GM19438 (cell line): ENCODE results near the gene SETBP1.

Experiments used
- ATAC-seq: cut with Tn5 transposase; IDR thresholded peaks from one replicate; pipeline ENCODE4 v1.9.1; 2021; ENCODE audit warnings: low read depth; ENCODE audit not compliant: unreplicated experiment

The SETBP1 gene

DNA sequence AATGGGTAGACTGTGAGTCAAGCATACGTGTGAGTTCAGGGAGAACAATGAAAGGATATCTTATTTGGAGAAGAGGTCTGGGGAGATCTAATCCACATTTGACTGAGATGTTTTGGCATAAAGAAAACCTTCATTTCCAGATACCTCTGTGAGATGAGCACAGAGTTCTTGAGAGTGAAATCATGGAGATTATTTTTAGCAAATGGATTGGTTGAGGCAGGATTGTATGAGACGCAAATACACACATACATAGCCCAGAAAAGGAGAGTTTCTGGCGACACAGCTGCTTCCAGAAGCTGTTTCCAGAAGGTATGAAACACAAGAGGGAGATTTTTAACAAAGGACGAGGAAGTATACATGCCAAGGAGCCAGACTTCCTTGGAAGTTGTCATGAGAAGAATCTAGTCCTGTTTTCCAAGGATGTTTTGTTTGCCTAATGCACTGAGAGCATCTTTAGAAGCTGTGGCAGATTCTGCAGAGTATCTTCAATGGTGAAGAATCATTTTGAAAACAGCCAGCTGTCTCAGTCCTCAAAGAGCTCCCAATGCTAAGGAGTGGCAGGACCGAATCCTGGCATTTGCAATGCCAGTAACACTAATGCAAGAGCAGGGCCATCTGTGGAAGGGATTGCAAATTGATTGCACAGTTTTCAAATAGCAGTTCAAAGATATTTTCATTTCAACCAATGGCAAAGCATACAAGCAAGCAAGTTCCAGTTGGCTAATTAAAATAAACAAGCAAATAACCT is 177.2 kb downstream of the SETBP1 start:
- ATAC-seq: no peak

DNA sequence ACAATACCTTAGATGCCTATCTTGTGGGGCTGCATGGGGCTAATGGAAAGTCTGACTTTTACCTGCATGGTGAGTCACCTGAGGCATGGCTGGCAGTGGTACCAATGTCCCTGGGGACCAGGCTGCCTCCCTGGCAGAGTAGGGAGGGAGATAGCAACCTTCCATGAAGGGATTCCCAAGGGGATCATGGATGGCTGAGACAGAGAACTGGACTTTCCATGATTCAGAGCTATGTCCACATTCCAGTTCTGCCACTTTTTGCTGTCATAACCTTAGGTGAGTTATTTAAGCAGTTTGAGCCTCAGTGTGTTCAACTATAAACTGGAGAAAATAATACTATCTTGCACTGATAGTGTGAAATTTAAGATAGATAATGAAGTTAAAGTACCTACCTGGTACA is 178.6 kb downstream of the SETBP1 start:
- ATAC-seq: no peak

DNA sequence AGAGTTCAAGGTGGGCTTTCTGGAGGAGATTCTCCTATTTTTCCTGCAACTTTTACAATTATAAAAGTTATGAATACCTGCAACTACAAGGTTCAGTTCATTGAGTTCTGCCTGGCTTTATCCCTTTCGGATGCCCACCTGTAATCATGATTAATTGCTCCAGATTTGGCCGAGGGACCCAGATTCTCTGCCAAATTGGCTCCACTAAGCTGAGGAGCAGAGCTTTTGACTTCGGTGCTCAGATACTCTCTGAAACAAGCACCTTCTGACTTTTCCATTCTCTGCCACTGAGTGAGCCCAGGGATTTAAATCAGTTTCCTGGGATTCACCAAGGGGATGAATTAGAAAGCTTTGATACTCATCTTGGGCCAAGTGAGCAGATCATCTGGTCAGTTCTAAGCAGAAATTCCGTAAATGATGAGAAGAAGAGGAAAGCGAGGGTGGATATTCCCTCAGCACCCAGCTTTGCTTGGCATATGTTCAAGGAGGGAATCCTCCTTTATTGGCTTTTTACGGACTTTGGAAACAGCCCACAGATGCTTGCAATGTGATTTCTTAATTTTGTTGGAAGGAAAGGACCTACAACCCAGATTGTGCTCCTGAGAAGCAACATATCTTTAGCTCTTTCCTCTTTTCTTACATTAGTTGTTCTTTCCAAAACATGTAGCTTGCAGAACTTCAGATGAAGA is 179.2 kb downstream of the SETBP1 start:
- no peak for ATAC-seq

DNA sequence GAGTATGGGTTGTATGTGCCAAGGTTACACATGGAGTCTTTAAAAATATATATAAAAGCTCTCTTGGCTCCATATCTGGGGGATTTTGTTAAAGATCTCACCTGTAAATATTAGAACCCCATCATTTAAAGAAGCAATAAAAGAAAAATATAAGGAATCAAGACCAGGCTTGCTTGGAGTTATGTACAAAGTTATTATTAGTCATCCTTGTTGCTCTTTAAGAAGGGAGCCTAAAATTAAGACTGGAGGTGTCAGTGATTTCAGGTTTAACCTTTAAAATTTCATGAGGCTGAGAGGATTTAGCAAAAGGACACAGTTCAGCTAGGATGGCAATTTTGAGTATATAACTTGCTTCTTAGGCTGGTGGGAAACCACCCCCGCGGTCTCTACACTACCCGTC is 181.4 kb downstream of the SETBP1 start:
- ATAC-seq: no peak

DNA sequence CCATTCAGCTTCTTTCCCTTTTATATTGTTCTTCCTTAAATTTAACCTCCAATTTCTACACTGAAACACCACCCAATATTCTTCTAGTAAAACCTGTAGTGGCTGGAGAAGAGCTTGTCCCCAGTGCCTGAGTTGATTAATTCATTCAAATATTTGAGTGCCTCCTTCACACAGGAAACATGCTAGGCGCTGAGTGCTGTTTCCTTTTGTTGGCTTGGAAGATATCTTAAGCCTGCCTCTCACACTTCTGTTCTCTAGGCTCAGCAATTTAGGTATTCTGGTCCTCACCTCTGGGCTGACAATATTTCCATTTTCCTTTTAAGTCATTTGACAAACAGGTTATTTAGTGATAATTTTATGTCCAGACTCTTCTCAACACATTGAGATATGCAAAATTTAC is 185.4 kb downstream of the SETBP1 start:
- ATAC-seq: no peak

DNA sequence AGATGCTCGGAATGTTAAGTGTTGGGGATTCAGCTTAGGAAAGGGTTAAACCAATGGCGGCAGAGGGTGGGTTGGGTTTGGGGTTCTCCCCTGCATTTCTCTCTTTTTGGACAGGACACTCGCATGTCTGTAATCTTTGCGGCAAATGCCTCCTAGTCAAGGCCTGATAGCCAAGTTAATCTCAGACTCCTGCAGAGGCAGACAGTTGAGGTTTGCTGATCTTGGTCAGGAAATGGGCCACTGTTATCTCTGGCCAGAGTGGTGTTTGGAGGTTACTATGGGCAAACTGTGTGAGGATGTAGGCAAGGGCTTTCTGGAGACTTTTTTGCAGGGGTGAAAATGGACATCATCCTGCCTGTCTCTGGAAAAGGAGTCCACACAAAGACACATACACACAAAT is 188.8 kb downstream of the SETBP1 start:
- ATAC-seq: no peak

DNA sequence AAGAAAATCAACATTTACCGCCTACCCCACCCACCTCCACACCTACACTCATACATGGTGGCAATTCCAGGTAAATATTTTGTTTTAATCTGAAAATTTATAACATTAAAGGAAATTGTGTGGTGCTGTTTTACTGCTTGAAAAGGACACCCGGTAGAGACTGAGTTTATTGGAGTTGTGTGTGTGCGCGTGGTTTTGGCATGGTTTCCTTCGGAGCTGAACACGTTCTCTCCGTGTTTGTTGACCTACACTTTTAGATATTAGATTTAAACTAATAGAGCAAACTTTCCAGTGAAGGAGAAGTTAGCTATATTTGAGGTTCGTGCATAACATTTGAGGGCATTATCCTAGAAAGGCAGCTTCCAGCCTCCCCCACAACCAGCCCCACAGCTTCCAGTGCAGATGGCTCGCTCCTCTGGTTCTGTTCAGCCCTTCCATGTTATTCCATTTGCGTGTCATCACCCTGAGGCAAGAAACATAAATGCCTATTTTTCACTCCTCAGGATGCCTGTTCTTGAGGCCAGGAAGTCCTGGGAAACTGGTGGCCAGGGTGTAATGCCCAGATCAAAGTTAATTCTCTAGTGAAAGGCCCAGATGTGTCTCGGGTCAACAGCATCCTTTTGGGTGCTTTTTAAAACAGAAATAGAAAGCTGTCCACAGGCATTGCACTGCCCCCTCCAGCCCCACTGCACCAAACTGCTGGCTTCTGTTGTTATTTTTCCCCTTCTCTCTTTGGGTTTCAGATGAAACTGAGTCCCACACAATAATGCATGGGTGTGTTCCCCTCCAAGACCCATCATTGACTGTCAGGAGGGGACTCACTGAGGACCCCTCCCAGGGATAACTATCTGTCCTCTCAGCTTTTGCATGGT is 190.2 kb downstream of the SETBP1 start:
- no peak for ATAC-seq

DNA sequence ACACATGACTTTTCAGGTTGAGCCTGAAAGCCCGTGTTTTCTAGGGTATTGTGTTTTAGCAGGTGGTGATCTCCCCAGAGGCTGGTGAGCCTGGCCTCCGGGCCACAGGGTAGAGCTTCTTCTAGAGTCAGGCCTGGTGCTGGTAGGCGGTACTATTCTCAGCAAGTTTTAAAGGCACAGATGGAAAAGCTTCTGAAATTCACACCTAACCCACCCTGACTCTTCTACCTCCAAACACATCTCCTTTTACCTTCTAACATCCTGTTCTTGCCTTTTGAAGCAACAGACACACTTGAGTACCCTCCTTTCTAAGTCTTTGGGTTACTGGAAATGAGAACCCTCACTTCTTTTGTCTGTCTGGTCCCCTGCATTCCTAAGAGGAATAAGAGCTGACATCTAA is 191.1 kb downstream of the SETBP1 start:
- ATAC-seq: no peak

DNA sequence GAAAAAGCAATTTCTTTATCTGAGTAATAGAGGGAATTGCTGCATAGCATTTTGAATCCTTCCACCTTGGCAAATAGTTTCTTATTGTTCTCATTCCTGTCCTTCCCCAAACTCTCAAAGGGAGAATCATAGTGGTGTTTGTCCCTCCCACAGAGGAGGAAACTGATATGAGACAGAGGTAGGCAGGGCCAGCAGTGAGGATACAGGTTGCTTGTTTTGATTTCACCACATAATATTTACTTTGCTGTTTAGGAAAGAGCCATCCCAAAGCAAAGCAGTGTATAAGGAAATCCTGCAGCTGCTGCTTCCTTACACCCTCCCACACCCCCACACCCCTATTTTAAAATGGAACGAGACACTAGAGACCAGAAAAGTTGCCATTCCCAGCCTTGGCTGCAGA is 195.3 kb downstream of the SETBP1 start:
- no peak for ATAC-seq

DNA sequence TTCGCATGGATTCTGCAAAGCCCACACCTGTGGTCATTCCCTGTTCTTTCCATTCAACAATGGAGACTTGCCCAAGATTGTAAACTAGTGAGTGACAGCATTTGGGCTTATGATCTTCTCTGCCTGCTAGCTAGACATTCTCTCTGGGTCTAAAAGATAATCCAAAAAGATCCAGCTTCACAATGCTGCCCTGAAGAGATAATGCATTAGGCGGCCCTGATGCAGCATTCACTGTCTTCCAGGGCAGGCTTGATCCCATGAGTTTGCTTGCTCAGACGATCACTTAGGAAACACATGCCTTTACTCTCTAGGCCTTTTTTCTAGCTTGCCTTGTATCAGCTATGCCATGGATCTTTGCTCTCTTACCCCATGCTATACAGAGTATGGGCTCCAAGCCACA is 196.1 kb downstream of the SETBP1 start:
- ATAC-seq: no peak

DNA sequence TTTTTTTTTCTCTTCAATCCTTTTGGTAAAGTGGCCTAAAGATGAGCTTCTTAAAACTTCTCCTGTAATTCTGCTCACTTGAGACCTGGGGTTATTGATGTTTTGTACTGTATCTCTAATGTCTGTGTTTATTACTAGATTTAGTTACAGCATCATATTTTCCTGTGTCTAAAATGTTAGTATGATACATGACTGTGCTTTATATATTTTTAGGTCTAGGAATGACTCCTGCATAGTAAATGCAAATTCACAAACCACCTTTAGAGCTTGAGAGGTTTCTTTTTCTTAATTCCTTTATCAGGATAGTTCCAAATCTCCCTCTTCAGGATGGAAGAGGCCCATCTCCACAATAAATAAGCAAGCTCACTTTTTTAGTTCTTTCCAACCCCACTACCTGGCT is 197.6 kb downstream of the SETBP1 start:
- ATAC-seq: no peak

DNA sequence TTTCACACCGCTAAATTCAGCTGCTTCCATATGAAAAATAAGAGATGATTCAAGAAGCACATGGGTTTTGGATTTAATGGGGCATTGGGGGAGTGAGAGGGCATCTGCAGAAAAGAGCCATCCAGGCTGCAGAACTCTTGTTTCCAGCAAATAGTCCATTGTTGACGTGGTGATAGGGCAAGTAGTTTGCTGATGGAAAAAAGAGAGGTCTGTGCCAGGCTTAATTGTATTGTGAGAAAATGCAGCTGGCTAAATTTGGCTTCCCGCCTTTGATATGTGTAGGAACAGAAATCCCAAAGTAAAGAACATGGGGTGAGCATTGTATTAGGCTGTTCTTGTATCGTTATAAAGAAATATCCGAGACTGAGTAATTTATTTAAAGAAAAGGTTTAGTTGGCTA is 199.5 kb downstream of the SETBP1 start:
- no peak for ATAC-seq

DNA sequence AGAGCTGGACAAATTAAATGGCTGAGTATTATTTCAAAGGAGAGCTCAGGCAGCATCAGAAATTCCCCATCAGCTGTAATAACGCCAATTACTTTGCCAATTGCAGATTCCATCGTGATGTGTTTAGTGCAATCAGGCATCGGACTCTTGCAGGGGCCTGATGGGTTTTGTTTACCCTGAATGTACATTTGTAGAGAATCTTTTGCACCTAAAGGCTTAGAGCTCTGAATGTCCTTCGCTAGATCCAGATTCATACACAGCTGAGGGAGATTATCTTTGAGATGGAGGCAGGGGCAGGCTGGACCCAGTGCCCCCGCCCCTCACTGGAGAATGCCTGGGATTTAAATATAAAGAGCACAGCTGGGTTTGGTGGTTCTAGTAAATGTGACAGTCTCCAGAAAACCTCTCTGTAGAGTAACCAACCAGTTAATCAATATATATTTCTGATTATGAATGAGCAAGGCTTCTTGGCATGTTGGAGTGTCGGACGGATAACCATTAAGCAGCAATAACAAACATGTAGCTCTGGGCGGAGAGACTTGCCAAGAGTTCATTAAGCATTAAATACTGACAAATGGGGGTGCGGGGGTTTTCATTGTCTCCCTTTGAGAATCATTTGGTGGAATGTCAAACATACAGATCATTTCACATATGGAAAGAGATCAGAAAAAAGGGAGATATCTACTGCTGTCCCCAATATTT is 200.9 kb downstream of the SETBP1 start:
- no peak for ATAC-seq

DNA sequence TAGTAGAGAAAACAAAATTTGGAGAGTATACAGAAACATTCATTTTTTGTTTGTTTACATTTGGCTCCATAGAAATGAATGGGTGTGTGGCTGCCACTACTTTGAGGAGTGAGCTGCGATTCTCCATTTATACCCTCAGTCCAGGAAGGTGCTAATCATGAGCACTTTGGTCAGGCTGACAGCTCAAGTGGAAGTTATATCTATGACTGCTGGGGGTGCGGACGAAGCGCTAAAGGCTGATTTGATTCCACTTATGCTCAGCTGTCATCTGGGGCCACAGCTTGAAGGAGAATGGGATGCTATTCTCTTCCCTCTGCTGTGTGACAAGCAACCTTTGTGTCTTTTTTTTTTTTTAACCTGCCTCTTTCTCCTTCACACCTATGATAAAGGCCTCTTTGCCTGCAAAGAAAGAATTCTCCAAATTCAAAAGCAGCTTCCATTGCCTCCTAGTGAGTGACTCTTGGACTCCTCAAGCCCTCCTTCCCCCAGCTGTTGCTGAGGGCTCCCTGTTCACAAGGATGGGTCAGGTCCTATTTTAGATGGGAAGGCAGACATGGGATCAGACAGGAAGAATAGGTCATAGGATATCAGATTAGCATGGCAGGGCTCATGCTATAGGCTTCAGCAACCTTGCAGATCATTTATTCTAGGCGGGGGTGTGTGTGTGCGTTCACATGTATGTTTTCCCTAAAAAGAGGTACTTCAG is 201.6 kb downstream of the SETBP1 start:
- no peak for ATAC-seq

DNA sequence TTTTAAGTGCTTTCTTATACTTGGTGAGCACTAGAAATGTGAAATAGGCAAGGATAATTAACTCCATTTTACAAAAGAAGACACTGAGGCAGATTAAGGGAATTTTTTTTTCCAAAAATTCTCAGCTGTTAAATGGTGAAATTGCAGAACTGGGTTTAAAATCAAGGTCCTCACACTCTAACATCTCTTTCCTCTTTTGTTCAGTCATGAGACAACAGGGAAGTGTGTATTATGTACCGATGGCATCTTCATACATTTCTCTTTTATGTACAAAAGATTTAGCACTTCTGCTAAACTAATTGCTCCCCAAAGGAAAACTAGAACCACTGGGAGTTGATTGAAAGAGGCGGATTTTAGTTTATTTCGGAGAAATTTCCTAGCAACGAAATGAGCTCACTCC is 203.0 kb downstream of the SETBP1 start:
- no peak for ATAC-seq

DNA sequence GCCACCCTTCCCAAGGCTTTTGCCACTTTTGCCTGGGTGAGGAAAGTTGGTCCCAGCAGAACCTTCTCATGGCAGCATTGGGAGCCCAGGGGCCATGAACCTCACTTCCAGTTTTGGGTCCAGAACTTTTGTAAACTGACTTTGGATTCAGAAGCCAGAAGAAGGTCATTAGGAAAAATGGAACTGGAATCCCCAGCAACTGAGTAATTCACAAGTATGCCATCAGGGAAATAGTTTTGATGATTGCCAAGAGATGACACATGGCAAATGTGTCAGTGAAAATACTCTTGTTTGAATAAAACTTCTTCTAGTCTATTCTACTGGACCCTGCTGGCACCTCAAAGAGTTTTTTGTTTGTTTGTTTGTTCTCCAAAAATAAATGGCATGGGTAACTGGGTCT is 203.7 kb downstream of the SETBP1 start:
- ATAC-seq: no peak

DNA sequence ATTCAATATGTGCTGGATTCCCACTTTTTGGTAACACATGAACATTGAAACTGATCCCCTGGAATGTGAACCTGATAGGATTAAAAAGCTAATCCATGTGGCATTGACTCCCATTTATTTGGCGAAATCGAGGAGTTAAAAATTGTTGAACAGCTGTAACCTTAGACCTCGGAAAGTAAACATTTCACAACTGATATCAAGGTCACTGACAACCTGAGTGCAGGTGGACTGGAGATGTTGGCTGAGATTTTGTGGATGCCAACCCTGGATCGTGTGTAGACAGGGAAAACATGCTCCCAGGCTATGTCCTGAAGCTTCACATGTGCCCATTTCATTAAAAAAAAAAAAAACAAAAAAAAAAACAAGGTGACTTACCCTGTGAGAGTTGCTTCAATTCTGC is 204.8 kb downstream of the SETBP1 start:
- ATAC-seq: no peak

DNA sequence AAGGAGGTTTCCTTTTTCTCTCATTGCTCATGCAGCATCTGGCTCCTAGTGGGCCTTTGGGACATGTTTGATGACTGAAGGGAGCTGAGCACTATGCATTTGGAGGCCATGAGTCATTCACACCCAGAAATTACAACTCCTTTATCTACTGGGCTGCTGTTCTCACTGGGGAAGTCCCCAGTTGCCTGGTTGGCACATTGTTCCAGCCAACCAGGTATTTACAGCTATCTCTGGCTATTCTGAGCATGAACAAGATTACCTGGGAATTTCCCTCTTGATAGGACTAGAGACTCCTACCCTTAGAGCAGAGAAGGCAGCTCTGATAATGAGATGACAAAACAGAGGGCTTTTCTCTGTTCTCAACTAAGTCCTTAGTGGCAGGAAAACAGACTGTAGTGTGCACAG is 206.5 kb downstream of the SETBP1 start:
- no peak for ATAC-seq

DNA sequence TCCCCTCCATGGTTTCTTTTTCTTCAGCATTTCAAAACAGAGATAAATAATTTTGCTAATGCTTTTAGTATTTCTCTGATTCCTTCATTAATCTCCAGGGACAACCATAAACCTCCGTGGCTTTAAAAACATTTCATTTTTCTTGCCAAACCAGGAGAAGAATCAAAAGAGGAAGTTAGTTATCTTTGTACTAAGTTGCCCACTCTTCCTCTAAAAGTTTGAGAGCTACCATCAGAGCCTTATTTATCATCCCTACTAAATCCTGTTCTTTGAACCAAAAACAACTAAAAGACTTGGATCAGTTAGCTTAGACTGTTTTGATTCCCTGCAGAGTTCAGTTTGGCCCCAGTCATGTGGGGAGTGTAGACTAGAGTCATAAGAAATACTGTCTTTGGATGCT is 208.4 kb downstream of the SETBP1 start:
- ATAC-seq: no peak

DNA sequence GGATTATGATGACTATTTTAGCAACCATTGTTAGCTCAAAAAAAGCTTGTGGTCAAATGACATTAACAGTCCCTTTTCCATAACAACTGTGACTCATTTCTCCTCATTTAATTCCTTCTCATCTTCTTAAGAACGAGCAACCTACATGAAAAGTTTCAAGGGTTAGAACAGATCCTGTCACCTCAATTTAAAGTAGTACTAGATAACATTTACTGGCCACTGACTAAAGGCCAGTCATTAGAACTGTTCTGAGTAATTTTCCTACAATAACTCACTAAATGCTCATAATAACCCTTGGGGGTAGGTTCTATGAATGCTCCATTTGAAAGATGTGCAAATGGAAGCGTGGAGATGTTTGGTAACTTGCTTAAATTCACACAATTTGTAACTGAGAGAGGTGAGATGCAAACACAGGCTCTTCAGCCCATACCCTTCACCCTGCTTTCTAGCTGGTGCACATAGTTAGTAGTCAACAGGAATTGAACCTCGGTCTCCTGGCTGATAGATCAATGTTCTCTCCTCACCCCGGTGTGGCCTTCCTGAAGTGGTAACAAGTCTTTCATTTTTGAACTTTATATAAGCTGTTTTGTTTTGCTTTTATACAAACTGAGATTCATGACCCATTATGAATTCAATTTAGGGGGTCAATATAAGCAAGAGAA is 212.5 kb downstream of the SETBP1 start:
- no peak for ATAC-seq
